OCI-M1 (cell line): ENCODE measurements around the gene TCL1B.

Experiments used
- DNase-seq: peaks from one replicate; lab custom pipeline; 2025; lab: John Stamatoyannopoulos, UW

The TCL1B gene, protein sequence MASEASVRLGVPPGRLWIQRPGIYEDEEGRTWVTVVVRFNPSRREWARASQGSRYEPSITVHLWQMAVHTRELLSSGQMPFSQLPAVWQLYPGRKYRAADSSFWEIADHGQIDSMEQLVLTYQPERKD

DNA sequence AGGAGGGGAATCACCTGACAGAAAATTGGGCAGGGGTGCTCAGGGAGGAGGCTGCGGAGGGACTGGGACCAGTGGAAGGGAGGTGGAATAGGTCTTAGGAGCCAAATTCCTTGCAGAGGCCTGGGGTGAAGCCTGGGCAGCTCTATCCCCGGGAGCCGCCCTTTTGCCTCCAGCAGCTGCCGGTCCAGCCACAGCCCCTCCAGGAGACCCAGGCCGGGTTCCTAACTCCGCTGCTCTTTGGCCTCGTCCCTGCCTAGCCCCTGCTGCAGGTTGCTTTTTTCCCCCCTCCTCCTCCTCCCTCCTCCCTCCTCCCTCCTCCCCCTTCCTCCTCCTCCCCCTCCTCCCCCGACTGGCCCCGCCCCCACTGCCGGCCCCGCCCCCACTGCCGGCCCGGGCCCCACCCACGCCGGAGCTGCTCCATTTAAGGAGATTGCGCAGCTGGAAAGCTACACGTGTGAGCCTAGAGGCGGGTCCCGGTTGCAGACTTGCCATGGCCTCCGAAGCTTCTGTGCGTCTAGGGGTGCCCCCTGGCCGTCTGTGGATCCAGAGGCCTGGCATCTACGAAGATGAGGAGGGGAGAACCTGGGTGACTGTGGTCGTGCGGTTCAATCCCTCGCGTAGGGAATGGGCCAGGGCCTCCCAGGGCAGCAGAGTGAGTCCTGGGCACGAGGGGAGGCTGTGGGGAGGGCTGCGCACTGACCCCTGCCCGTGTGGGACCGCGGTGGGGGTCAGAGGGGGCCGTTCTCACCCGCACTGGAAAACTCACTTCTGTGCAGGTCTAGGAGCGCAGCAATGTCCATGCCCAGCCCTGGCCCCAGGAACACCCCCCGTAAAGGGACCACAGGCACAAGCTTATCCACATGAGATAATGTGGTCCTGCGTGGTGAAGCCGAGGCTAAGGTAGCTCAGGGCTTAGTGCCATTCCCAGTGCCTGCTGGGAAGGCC lies at the start of gene TCL1B:
Gene TCL1B (plus strand): TSS at position 449 of the 945 bp plus-strand sequence. CDS start 42 bp downstream, at position 491.
- no peak for DNase-seq

DNA sequence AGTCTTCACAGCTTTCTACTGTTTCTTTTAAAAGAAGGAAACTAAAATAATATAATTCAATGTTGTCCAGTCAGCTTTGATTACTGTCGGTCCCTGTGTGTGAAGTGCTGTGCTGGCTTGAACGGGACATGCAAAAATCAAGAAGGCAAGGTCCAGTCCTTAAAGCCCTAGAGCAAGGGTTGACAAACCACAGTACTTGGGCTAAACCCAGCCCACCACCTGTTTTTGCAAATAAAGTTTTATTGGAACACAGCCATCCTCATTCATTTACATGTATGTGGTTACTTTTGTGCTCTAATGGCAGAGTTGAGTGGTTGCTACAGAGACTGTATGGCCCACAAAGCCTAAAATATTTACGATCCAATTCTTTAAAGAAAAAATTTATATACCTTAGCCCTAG lies 41.2 kb upstream of the TCL1B start:
- DNase-seq = no peak

DNA sequence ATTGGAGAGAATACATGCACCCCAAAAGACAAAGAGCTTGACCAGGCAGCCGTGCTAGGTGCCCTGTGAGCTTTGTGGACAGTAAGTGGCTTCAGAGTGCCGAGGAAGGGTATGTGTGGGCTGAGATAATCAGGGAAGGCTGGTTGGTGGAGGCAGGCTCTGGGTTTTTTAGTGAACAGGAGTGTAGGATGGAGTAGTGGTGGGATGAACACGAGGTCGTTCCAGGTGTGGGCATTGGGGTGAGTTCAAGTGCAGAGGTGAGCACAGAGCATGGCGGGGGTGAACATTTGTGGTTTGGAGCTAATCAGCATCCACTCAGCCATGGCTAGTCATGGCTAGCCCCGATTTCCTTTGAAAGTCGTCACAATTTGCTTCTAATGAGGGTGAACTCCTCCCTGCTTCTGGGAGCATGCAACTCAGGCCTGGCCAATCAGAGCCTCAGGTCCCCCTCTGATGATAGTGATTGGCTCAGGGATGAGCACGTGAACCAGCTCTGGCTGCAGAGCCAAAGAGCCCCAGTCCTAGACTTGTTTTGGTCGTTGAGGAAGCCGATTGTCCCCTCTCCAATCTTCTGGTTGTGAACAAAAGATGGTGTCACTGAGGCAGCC lies 40.7 kb upstream of the TCL1B start:
- no peak for DNase-seq

DNA sequence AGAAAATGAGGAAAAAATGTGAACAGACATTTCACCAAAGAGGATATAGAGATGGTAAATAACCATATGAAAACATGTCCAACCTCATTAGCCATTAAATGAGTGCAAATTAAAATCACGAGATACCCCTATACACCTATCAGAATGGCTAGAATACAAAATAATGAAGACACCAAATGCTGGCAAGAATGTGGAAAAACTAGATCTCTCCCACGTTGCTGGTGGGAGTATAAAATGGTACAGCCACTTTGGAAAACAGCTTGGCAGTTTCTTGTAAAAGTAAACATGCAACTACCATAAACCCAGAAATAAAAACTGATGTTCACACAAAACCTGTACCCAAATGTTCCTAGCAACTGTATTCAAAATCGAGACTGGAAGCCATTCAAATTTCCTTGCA lies 38.3 kb upstream of the TCL1B start:
- DNase-seq = no peak

DNA sequence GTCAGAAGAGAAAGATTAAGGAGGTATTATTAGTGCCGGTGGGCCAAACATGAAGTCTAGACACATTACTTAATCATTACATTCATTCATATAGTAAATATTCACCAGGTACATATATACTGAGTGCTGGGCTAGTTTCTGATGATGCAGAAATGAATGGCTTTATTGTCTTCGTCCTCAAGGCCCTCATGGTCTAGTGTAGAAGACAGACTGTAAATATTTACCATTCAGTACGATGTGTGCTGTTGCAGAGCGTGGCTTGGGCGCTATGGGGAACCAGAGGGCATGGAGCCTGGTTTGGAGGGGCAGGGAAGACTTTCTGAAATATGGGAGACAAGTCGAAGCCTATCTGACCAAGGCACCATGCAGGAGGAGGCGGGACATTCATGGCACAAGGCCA lies 37.0 kb upstream of the TCL1B start:
- DNase-seq = no peak

DNA sequence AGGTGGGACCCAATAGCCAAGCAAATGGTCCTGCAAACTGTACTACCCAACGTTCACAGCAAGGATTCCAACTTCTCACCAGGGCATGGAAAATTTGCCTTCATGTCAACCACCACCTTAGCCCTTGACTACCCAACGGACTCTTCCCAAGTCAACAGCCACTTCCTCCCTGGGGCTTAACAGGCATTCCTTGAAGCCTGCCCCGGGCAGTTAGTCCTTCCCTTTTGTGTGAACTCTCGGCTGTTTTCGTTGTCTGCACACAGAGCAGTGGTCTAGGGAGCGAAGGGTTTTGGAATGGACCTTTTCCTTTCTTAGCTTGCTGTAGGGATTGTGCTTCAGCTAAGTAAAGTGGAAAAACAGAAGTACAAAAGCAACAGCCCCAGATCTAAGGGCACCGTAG lies 35.2 kb upstream of the TCL1B start:
- no peak for DNase-seq

DNA sequence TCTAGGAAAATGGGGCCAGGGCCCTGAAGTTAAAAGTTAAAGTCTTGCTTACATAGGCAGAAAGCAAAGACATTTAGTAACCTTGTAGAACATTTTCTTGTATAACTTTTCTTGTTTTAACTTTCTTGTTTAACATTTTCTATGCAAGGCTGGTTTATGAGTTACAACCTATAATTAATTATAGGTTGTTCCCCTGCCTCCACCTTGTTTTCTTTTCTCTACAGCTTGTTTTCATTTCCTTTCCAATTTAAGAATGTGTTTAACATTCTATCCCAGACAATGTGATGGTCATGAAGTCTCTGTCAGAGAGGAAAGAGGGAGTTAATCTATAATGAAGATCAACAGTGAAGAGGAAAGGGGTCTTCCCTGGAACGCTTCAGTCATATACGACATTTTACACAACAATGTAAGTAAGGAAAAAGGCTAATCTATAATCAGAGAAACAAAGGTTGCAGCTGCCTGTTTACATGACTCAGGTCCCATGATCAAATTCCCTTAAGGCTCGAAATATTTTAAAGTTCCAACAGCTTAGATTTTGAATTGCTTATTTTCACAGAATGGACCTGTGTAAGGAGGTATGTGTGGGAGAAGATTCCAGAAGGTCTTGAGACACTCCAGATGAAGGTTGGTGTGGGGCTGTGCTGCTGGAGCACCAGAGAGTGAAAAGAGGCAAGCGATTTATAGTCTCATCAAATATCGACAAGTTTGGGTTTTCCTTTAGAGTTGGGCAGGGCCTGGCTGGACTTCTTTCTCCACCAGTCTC lies 34.2 kb upstream of the TCL1B start:
- DNase-seq = no peak

DNA sequence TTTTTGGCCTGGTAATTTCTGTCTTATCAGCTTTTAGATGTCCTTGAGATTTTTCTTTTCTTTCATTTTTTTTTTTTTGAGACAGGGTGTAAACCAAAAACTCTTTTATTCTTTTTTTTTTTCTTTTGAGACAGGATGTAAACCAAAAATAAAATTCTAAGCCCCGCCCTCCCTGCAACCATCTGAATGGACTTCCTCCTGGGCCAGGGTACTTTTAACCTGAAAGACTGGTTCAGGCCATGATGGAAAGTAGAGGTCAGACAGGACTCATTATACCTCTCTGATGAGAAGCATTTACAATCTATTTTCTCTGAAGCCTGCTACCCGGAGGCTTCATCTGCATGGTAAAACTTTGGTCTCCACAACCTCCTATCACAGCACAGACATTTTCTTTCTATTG lies 33.5 kb upstream of the TCL1B start:
- DNase-seq = peak; percentile 4

DNA sequence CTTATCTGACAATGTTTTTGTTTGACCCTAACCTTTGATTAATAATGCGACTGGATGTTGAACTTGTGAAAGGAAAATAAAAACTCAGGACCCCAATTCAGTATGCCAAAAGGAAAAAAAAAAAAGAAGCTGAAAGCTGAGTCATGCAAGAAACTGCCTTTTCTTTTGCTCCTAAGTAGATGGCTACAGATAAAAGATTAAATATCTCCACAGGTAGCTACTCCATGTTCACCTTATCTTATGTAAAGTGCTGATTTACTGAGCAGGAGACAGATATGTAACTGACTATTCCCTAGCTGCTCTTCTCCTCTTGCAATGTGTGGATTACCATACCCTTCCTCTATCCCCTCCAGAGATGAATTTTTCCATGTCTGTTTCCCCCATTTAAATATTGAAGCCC lies 30.8 kb upstream of the TCL1B start:
- no peak for DNase-seq

DNA sequence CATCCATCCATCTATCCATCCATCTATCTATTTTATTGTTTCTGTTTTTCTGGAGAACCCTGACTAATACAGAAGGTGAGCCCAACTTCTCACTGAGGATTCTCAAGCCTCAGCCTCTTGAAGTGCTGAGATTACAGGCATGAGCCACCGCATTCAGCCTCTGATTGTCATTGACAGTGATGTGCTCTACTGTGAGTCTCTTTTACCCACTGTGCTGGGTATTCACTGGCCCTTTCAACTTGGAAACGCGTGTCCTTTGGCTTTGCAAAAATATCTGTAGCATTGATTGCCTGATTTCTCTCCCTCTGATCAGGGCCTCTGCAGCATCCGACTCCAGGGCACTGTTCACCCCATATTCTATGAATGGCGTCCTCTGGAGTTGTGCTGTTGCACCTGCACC lies 29.6 kb upstream of the TCL1B start:
- no peak for DNase-seq

DNA sequence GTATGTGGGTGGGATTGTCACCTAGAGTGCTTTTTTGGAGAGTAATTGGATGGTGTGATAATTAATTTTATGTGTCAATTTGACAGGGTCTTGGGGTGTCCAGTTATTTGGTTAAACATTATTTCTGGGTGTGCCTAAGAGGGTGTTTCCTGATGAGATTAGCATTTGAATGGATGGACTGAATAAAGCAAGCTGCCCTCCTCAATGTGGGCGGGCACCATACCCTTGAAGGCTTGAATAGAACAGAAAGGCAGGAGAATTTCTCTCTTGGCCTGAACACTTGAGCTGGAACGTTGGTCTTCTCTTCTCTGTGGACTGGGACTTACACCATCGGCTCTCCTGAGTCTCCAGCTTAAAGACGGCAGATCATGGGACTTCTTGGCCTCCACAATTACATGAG lies 28.8 kb upstream of the TCL1B start:
- DNase-seq = no peak

DNA sequence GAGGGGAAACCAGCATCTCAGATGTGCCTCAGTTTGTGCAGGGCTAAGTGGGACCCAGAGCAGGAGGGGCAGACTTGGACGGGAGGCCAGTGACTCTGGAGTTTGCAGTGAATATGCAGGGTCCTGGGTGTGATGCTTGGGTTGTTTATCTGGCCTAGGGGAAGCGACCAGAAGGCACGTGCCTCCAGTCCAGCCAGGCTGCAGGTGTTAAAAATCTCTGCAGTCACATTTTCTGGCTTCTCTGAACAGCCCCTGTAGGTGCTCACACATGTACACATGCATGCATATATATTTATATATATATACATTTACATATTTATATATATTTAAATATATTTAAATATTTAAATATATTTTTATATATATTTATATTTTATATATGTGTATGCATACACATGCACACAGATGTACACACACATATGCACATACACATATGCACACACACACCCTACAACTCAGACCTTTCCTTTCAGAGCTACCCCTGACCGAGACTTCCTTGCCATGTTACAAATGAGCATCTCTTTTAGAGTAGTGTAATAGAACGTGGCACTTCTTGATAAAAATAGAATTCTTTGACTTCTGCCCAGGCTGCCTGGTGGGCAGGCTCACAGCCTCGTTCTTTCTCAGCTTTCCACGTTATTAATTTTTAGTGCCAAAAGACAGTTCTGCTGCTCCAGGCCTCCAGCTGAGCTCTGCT lies 26.8 kb upstream of the TCL1B start:
- no peak for DNase-seq

DNA sequence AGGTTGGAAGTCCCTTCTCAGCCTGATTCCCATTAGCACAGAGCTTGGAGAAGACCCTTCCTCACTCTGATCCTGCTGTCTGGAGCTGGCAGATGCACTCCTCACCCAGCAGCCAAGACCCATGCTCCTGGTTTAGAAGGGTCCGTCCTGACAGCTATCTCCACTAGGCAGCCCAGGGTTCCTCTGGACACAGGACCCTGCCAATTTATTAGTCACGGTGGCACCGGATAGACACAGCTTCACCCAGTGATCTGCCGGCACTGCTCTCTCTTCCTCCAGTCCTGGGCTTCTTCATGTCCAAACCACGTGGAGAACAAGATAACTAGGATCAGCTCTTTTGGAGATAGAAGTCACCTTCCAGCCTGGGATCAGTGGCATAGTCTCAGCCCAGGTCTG lies 26.2 kb upstream of the TCL1B start:
- DNase-seq = no peak

DNA sequence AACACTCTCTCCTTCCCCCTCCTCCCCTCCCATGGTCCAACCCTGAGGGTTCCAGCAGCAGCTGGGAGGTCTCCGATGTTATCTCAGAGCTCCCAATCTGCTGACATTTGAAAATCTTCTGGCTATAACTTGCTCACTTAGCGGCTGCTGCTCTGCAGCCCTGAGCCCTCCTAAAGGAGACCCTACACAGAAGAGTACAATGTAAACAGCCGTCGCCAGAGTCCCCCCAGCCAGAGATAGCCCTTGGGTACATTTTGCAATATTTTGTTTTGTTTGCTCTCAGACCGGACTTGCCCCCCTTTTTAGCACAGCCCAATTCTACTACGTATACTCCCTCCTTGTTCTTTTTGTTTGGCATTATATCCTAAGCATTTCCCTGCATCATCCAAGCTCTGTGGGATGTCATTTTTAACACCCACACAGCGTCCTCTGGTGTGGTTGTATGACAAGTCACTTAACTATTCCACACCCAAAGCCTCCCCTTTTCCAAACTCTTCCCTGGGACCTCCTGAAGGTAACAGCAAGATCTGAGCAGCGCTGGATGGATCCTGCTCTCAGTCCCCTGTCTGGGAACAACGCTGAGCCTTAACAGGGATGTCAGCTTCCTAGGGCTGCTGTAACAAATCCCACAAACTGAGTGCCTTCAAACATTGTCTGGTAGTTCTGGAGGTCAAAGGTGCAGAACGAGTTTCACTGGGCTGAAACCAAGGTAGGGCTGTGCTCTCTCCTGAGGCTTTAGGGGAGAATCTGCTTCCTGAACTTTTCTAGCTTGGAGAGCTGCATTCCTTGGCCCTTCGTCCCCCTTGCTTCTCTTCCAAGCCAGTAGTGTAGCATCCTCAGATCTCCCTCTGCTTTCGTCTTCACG lies 25.3 kb upstream of the TCL1B start:
- no peak for DNase-seq

DNA sequence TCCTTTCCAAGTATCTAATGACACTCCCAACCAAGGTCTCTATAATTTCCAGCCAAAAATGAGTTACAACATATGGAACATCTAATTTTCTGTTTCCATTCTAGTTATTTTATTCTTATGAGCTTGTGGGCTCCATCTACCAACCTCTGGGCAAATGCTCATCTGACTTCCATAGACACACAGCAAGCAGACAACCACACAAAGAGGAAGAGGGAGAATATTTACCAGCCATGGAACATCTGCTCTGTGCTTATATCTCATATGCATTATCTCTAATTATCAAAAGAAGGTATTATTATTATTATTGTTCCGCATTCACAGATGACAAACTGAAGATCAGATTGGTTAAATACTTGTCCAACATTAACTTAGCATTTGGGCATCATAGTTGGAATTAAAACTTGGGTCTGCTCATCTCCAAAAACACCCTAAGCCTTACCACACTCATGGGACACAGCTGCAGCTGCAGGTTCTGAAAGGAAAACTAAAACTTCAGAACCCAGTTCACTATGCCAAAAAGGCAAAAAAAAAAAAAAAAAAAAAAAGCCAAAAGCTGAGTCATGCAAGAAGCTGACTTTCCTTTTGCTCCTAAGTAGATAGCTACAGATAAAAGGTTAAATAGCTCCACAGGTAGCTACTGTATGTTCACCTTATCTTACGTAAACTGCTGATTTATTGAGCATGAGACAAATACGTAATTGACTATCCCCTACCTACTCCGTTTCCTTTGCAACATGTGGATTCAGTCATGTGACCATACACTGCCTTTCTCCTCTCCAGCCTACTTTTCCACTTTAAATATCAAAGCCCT lies 23.6 kb upstream of the TCL1B start:
- peak; percentile 15 for DNase-seq

DNA sequence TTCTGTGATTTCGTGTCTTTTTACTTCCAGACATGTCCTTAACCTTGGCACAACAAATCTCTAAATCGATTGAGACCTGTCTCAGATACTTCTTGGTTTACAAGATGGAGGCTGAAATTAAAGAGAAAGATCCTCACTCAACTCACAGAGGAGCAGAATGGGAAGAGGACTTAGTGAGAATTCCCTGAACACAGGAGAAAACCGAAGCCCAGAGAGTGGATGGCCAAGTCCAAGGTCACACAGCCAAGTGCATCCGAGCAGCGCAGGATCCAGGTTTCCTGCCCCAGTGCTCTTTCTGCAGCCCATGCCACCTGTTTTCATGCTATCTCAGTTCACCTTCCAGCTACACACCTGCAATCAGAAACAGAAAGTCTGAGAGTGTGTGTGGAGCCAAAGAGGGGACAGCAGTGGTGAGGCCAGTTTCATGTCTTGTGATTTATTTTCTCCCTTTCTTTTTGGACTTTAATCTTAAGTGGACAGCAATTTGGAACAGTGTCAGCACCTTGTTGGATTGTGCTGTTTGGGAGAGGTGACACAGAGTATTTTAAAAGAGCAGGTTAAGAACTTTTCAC lies 22.9 kb upstream of the TCL1B start:
- no peak for DNase-seq

DNA sequence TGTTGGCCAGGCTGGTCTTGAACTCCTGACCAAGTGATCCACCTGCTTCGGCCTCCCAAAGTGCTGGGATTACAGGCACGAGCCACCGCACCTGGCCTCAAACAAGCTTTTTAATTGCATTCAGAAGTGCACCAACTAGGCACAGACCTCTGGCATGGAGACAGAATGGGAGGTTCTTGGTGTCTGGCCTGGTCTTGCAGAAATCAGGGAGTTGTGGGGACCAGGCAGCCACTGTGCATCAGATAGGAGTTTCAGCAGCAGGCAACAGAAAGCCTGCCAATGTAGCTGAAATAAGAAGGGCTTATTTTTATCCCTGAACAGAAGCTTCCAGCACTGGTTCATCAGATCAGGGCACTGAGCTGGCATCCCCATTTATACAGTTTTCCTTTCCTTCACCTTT lies 22.2 kb upstream of the TCL1B start:
- DNase-seq = no peak

DNA sequence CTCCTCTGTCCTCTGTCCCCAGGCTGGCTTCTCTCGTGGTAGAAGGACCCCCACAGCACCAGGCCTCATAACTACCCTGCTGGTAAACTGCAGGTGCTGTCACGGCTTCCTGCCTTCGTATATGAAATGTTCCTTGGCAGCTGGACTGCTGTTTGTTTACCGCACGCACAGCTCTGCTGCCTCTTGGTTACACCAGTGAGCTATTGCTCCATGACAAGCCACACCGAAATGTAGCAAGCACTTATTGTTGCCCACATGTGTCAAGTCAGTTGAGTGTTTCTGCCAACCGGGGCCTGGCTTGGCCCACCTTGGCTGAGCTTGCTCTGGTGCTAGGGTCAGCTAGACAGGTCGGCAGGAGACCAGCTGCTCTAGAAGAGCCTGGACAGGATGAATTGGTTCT lies 21.7 kb upstream of the TCL1B start:
- DNase-seq = no peak

DNA sequence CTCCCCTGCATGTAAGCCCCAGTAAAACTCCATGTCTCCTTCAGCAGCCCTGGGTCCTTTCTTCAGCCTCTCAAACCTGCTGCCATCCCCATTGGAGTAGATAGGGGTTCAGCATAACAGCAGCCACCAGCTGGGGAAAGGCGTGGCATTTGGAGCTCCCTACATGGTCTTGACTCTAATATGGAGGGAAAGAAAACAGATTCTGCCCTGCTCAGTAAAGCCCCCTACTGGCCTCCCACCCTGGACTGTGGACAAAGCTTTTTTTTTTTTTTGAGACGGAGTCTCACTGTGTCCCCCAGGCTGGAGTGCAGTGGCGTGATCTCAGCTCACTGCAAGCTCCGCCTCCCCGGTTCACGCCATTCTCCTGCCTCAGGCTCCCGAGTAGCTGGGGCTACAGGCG lies 20.7 kb upstream of the TCL1B start:
- peak; percentile 1 for DNase-seq

DNA sequence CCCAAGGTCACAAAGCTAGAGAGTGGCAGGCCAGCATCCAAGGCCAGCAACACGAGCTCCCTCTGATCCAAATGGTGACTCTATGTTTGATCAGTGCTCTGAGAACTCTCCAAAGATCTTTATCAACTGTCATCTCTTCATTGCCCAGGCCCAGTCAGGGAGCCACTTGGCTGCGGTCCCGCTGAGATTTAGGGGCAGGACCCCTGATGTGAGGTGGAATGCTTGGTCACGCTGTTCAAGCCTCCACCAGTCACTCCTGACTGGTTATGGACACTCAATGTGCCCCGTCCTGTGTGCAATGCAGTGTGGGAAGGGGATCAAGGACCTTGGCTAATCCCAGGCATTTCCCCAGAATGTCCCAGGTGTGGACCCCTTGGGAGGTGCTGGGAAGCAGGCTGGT lies 19.8 kb upstream of the TCL1B start:
- DNase-seq = no peak
